CD4-positive, alpha-beta T cell treated with Interleukin-12 subunit alpha and Interleukin-12 subunit beta, for 1 hour (primary cell): ENCODE data around the gene OR8J1.
"Not testable (repeated sequence)": the region's sequence is repeated elsewhere in the genome, so short reads cannot be mapped to it uniquely, and the experiment has no call there.

Experiments
- DNase-seq: peaks from one replicate; pipeline ENCODE4 v3.0.0-alpha.2; 2020

OR8J1 gene

GRCh38 chr11:56353991-56354390 is at the start of gene OR8J1:
Gene OR8J1 (plus strand): TSS chr11:56354291. CDS start chr11:56360247, 5,956 bp downstream.
- DNase-seq: no peak

- DNase-seq: no peak
These were observed 46.3 kb upstream of the OR8J1 start for GRCh38 chr11:56307836-56308235.

GRCh38 chr11:56314844-56315243 is 39.2 kb upstream of the OR8J1 start, which contains the start of gene OR8K3:
Gene OR8K3 (plus strand): TSS chr11:56315144. CDS start chr11:56318307, 3,163 bp downstream.
- no peak for DNase-seq

GRCh38 chr11:56331861-56332491 is 22.1 kb upstream of the OR8J1 start:
- no peak for DNase-seq

GRCh38 chr11:56333156-56333555 is 20.9 kb upstream of the OR8J1 start:
- no peak for DNase-seq

GRCh38 chr11:56340289-56340688 is 13.8 kb upstream of the OR8J1 start:
- DNase-seq: no peak

- DNase-seq: no peak
These were observed 8.4 kb upstream of the OR8J1 start, which contains the start of gene OR8K1 for GRCh38 chr11:56345739-56346138. Gene OR8K1 (plus strand): TSS chr11:56346039. CDS start chr11:56346039, 0 bp downstream.

GRCh38 chr11:56375324-56375723 is 21.2 kb downstream of the OR8J1 start, which contains the start of gene OR8U1:
Gene OR8U1 (plus strand): TSS chr11:56375624. CDS start chr11:56375624, 0 bp downstream.
- no peak for DNase-seq

- no peak for DNase-seq
These were observed 26.0 kb downstream of the OR8J1 start for GRCh38 chr11:56380120-56380519.

- no peak for DNase-seq
These were observed 40.3 kb downstream of the OR8J1 start for GRCh38 chr11:56394381-56394780.

GRCh38 chr11:56396047-56396446 is 42.0 kb downstream of the OR8J1 start:
- DNase-seq: no peak

GRCh38 chr11:56401858-56402461 is 47.9 kb downstream of the OR8J1 start:
- not testable (repeated sequence) for DNase-seq

- no peak for DNase-seq
These were observed 50.3 kb downstream of the OR8J1 start for GRCh38 chr11:56404393-56404792.

GRCh38 chr11:56410801-56411200 is 56.7 kb downstream of the OR8J1 start:
- no peak for DNase-seq
